Activated T-helper 1 cell treated with Interleukin-2 at 50 U/mL for 16 hours (primary cell): ENCODE results near the gene MLXIP.
A peak's percentile ranks its signal among the peaks of the same experiment; 100 is the strongest.
"Not testable (repeated sequence)": the region's sequence is repeated elsewhere in the genome, so short reads cannot be mapped to it uniquely, and the experiment has no call there.

ENCODE experiments used
- DNase-seq: peaks from one replicate; pipeline ENCODE4 v3.0.0-alpha.2; 2020; ENCODE audit warnings: low read depth

MLXIP gene

GRCh38 chr12:122096591-122097149 is 18.1 kb downstream of the MLXIP start:
- DNase-seq: no peak

- no peak for DNase-seq
Observed at GRCh38 chr12:122097584-122097926, 19.0 kb downstream of the MLXIP start.

- no peak for DNase-seq
Observed at GRCh38 chr12:122097927-122098756, 19.6 kb downstream of the MLXIP start.

GRCh38 chr12:122099280-122099749 is 20.8 kb downstream of the MLXIP start:
- no peak for DNase-seq

- no peak for DNase-seq
Observed at GRCh38 chr12:122099856-122100255, 21.3 kb downstream of the MLXIP start.

- no peak for DNase-seq
Observed at GRCh38 chr12:122100568-122100967, 22.0 kb downstream of the MLXIP start.

GRCh38 chr12:122102331-122102730 is 23.8 kb downstream of the MLXIP start:
- DNase-seq: no peak

GRCh38 chr12:122104844-122105243 is 26.3 kb downstream of the MLXIP start:
- DNase-seq: no peak

- not testable (repeated sequence) for DNase-seq
Observed at GRCh38 chr12:122105496-122105895, 26.9 kb downstream of the MLXIP start.

- DNase-seq: no peak
Observed at GRCh38 chr12:122106843-122107242, 28.3 kb downstream of the MLXIP start.

GRCh38 chr12:122107261-122107660 is 28.7 kb downstream of the MLXIP start:
- DNase-seq: no peak

- DNase-seq: no peak
Observed at GRCh38 chr12:122111089-122111641, 32.6 kb downstream of the MLXIP start.

- DNase-seq: no peak
Observed at GRCh38 chr12:122116707-122117535, 38.4 kb downstream of the MLXIP start.

- no peak for DNase-seq
Observed at GRCh38 chr12:122117979-122118378, 39.4 kb downstream of the MLXIP start.

GRCh38 chr12:122121341-122121740 is 42.8 kb downstream of the MLXIP start:
- not testable (repeated sequence) for DNase-seq

GRCh38 chr12:122121745-122122144 is 43.2 kb downstream of the MLXIP start:
- no peak for DNase-seq

- peak; percentile 37 for DNase-seq
Observed at GRCh38 chr12:122123051-122123760, 44.6 kb downstream of the MLXIP start.

- DNase-seq: no peak
Observed at GRCh38 chr12:122123761-122124145, 45.2 kb downstream of the MLXIP start.

- DNase-seq: no peak
Observed at GRCh38 chr12:122124370-122124769, 45.8 kb downstream of the MLXIP start.

GRCh38 chr12:122125452-122126341 is 47.1 kb downstream of the MLXIP start:
- DNase-seq: no peak

GRCh38 chr12:122126342-122126635 is 47.7 kb downstream of the MLXIP start:
- no peak for DNase-seq
